HG02970 (cell line): Measurements from ENCODE around the gene PDLIM5.

Experiments
- ATAC-seq: cut with Tn5 transposase; IDR thresholded peaks from one replicate; pipeline ENCODE4 v1.9.1; 2021; ENCODE audit warnings: mild to moderate bottlenecking, moderate library complexity, moderate number of reproducible peaks; ENCODE audit not compliant: unreplicated experiment, low FRiP score

The PDLIM5 gene

DNA sequence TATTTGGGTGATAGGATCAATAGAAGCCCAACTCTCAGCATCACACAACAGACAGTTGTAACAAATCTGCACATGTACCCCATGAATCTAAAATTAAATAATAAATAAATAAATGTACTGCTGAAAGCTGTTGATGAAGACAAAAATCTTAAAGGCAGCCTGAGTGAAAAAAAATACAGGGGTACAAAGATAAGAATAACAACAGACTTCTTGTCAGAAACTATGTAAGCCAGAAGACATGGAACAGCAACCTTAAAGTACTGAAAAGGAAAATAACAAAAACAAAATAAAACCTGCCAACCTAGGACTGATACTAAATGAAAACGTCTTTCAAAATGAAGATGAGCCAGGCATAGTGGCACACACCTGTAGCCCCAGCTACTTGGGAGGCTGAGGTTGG, 25.0 kb upstream of the PDLIM5 start:
- no peak for ATAC-seq

DNA sequence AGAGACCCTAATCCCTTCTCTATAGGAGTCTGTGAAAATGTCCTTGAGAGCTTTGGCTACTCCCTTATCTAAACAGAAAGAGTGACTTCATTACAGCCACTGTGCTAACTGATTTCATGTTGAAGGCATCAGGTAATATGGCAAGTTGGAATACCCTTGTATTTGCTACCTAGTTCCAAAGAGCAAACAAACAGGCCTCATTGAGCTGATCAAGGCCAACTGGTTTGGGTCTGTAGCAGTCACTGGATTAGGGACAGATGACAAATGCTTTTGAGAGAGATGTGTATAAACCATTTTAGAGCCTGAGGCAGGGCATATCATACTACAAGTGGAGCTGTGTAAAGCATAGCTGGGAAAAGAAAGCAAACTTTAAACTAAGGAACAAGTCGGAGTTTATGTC, 22.9 kb upstream of the PDLIM5 start:
- no peak for ATAC-seq

GRCh38 chr4:94430406-94430805, 21.3 kb upstream of the PDLIM5 start:
- no peak for ATAC-seq

DNA sequence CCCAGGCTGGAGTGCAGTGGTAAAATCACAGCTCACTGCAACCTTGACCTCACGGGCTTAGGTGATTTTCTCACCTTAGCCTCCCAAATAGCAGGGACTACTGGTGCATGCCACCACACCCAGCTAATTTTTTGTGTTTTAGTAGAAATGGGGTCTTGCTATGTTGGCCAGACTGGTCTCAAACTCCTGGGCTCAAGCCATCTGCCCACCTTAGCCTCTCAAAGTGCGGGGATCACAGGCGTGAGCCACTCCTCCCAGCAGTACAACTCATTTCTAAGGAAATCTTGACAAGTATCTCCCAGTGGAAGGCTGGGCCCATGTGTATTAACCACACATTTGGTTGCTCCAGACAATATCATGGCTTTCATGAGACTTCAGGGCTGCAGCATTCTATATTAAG, 20.4 kb upstream of the PDLIM5 start:
- ATAC-seq, result no peak

GRCh38 chr4:94434505-94434904, 17.2 kb upstream of the PDLIM5 start:
- ATAC-seq, result no peak

- ATAC-seq, result no peak
These were observed 15.9 kb upstream of the PDLIM5 start for GRCh38 chr4:94435874-94436273.

- no peak for ATAC-seq
These were observed 15.2 kb upstream of the PDLIM5 start for GRCh38 chr4:94436512-94436911.

- ATAC-seq, result no peak
These were observed 12.1 kb upstream of the PDLIM5 start for GRCh38 chr4:94439606-94440005.

- no peak for ATAC-seq
These were observed 9.9 kb upstream of the PDLIM5 start for GRCh38 chr4:94441838-94442237.

- no peak for ATAC-seq
These were observed 9.5 kb upstream of the PDLIM5 start for GRCh38 chr4:94442251-94442650.

- ATAC-seq, result no peak
These were observed 5.4 kb upstream of the PDLIM5 start for GRCh38 chr4:94446386-94446785.

GRCh38 chr4:94447754-94448411, 3.9 kb upstream of the PDLIM5 start:
- no peak for ATAC-seq

DNA sequence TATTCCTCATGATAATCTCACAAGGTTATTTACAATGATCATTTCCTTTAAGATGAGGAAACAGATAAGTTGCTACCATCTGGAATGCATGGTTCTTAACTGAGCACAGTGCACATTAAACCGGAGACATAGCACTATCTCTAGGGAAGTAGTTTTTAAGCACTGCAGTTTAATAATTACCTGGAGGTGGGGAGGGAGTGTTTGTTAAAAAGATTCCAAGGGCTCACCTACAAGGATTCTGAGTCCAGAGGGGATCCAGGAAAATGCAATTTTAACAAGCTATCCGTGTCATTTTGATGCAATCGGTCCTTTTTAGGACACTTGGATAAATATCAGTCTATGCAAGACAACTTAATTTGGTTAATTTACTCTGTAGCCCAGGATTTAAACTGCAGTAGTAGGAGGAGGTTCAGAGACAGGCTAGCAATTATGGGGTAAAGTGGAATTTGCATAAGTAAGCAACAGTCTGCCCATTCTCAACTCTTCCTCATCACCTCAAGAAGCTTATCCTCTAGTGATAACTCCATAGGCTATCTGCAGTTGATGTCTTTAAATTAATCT, 2.8 kb upstream of the PDLIM5 start:
- no peak for ATAC-seq

GRCh38 chr4:94451051-94451694, 569 bp upstream of the PDLIM5 start:
- ATAC-seq, result no peak

DNA sequence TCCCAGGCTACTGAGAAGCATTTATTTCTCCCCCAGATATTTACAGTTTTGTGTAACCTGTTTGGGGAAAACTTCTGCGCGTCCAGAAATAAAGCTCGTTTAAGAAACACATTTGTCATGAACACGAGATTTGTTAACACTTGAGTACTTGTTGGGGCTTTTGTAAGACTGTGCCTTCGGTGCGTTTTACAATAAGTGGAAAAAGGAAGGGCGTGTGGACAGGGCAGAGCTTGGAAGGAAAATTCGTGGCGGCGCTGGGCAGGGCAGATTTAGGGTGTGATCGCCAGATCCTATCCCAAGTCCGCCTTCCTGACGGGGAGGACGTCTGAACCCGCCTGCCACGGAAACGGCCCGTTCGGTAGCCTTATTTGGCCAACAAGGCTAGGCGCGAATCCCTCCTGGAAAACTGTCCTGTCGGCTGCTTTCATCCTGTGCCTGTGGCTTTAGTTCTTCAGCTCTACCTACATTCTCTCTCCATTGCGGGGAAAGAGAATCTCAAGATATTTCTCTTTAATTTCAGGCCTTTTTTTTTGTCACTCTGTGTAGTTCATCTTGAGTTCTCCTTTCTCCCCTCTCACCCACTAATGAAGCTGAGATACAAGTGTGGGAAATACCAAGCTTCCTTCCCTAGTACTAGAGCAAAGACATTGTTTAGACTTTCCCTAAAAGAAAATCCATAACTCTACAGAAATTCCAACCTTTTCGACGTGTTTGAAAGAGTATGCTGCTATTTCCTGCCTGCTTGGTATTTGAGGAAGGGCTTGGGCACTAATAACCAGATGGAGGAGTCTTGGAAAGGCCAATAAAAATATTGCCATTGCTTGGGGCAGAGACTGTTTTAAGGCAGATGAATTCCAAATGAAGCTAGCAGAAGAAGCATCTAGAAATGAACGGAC, 982 bp downstream of the PDLIM5 start:
- no peak for ATAC-seq

GRCh38 chr4:94453391-94453963, 1.7 kb downstream of the PDLIM5 start:
- no peak for ATAC-seq

DNA sequence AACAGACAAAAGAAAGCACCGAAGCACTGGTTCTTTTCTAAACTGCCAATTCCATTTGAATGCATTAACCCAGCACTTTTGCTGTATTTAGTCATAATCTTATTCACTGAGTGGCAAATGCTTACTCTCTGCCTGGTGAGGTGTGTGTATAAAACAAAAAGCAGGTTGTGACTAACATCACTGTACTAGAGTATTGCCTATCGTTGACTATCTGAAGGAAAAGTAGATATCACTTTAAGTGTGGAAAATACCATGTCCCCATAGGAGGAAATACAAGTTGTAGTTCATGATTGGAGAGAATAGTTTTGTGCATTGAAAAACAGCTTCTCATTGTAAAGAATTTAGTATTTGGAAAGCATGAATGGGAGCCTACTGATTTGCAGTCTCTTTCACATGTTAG, 2.7 kb downstream of the PDLIM5 start:
- no peak for ATAC-seq

- no peak for ATAC-seq
These were observed 3.3 kb downstream of the PDLIM5 start for GRCh38 chr4:94455081-94455480.

DNA sequence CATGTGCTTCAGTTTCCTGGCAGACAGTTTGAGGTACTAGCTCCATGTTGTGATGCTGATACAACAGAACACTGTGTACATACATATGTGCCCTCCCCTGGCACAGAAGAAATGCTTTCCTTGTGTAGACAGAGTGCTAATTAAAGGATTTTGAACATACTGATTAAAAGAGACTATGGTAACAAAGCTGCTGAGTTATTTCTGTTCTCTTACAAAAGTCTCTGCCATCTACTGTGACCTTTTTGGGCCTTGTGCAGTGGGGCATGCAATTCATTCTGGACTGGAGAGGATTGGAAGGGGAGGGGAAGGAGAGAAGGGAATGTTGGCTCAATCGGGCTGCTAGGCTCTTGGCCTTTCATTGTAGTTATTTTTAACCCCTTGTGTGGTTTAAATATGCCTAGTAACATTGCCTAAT, 6.0 kb downstream of the PDLIM5 start:
- ATAC-seq, result no peak

- no peak for ATAC-seq
These were observed 6.9 kb downstream of the PDLIM5 start for GRCh38 chr4:94458682-94459081.
